GM12873 (cell line): ENCODE measurements around the gene SLC9A9.

ENCODE experiments used
- CTCF ChIP-seq: IDR thresholded peaks from 2 replicates; pipeline ENCODE4 v1.5.1; 2012; ENCODE audit warnings: low read depth, mild to moderate bottlenecking, moderate library complexity, low read length, control low read depth; ENCODE audit not compliant: insufficient read depth; ENCODE audit errors: missing control alignments

Gene SLC9A9

GRCh38 chr3:143628971-143629370, 219.3 kb downstream of the SLC9A9 start:
- no peak for TF ChIP-seq CTCF

DNA sequence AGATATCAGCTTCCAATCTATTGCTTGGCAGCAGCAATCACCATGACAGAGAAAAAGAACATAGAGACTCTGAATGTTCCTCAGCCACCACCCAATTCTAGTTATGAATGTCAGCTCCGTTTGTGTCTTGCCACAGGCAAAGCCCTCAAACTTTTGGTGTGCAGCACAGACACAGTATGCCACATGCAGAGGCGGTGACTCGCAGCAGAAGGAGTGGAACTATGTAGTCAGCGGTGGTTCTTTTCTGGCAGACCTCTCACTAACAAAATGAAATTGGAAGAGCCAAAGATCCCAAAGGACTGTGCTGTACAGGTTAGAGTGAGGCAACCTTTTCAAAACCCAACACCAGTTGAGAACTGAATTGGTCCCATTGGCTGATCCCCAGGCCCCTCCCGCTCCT, 220.9 kb downstream of the SLC9A9 start:
- TF ChIP-seq CTCF = no peak

DNA sequence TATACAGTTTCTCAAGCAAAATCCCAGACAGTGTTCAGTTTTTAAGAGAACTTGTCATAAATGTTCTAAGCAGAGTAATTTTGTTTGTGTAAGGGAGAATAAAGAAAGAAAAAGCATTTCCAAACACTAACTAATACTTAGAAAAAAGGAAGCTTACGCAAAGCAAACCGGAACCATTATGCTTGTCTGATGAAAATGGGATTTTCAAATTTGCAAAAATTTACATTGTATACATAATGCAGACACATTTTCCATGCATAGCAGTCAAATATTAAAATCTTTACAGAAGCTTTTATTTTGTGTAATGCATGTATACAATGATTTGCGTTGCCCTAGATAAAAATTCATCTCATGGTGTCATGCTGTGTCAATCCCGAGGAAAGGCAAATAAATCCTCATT, 229.0 kb downstream of the SLC9A9 start:
- TF ChIP-seq CTCF = no peak

GRCh38 chr3:143617050-143617449, 231.2 kb downstream of the SLC9A9 start:
- no peak for TF ChIP-seq CTCF

- TF ChIP-seq CTCF = no peak
Observed at GRCh38 chr3:143613226-143613625, 235.0 kb downstream of the SLC9A9 start.

GRCh38 chr3:143612541-143612940, 235.7 kb downstream of the SLC9A9 start:
- TF ChIP-seq CTCF = no peak

- no peak for TF ChIP-seq CTCF
Observed at GRCh38 chr3:143608966-143609365, 239.3 kb downstream of the SLC9A9 start.
